OCI-LY7 (cell line): ENCODE data around the gene HRAS. TPM values are rescaled to one million over a fixed set of nuclear protein-coding genes. Genes with fewer than 3 reads are reported as not detected.

Experiments
- BruUV-seq: library from RNA; stranded (reverse); fragments of 400-500 nt; replicated peaks from 2 replicates; lab custom pipeline; 2021; lab: Mats Ljungman, UMichigan
- CTCF ChIA-PET: fragments of 300-600 bp; sonication (Branson Sonifier 250); formaldehyde crosslinking; loops from one replicate; lab custom pipeline; 2022; ENCODE audit warnings: antibody characterized with exemption; ENCODE audit not compliant: unreplicated experiment; lab: Charles Lee
- POLR2A ChIA-PET: fragments of 300-600 bp; sonication (Branson Sonifier 250); formaldehyde crosslinking; loops from one replicate; lab custom pipeline; 2022; ENCODE audit warnings: antibody characterized with exemption; lab: Charles Lee
- DNase-seq: peaks from one replicate; pipeline ENCODE4 v3.0.0-alpha.2; 2015; ENCODE audit warnings: low spot score
- H2AFZ ChIP-seq: fragments of 200-600 bp; sonication (generic), shearing (Covaris generic); 2 replicates; pipeline ENCODE4 v1.6.1; 2014; ENCODE audit warnings: mild to moderate bottlenecking, antibody characterized with exemption, low read length, moderate library complexity
- H3K27ac ChIP-seq: fragments of 200-600 bp; sonication (generic); 2 replicates; pipeline ENCODE4 v1.5.1; 2014; ENCODE audit warnings: mixed run types, low read depth, mild to moderate bottlenecking, moderate library complexity, low read length, inconsistent platforms; ENCODE audit not compliant: poor library complexity, severe bottlenecking
- H3K36me3 ChIP-seq: fragments of 200-600 bp; sonication (generic); 2 replicates; pipeline ENCODE4 v1.6.1; 2014; ENCODE audit warnings: mild to moderate bottlenecking, antibody characterized with exemption, low read length, moderate library complexity, mixed read lengths; ENCODE audit not compliant: insufficient read depth
- H3K4me1 ChIP-seq: fragments of 200-600 bp; sonication (generic); 2 replicates; pipeline ENCODE4 v1.5.1; 2014; ENCODE audit warnings: mild to moderate bottlenecking, low read length; ENCODE audit not compliant: insufficient read depth, poor library complexity, severe bottlenecking
- H3K4me2 ChIP-seq: fragments of 200-600 bp; sonication (generic); 2 replicates; pipeline ENCODE4 v1.6.1; 2014; ENCODE audit warnings: mild to moderate bottlenecking, low read length
- H3K4me3 ChIP-seq: fragments of 200-600 bp; sonication (generic); 2 replicates; pipeline ENCODE4 v1.5.1; 2014; ENCODE audit warnings: mild to moderate bottlenecking, low read depth, low read length; ENCODE audit not compliant: poor library complexity, severe bottlenecking
- H3K79me2 ChIP-seq: fragments of 200-600 bp; sonication (generic); 2 replicates; pipeline ENCODE4 v1.6.1; 2016; ENCODE audit warnings: low read depth, mild to moderate bottlenecking, low read length, moderate library complexity, mixed read lengths; ENCODE audit not compliant: insufficient read depth
- H3K9me2 ChIP-seq: fragments of 200-600 bp; sonication (generic); 2 replicates; pipeline ENCODE4 v1.6.1; 2016; ENCODE audit warnings: mild to moderate bottlenecking, low read length, mixed read lengths; ENCODE audit not compliant: insufficient read depth
- H3K9me3 ChIP-seq: fragments of 200-600 bp; sonication (generic); 2 replicates; pipeline ENCODE4 v1.6.1; 2014; ENCODE audit warnings: mild to moderate bottlenecking, mixed run types, low read length, mixed read lengths
- H4K20me1 ChIP-seq: fragments of 200-600 bp; sonication (generic); 2 replicates; pipeline ENCODE4 v1.6.1; 2014; ENCODE audit warnings: mild to moderate bottlenecking, antibody characterized with exemption, low read length, moderate library complexity, mixed read lengths; ENCODE audit not compliant: insufficient read depth
- CTCF ChIP-seq: fragments of 200-600 bp; sonication (generic); conservative IDR thresholded peaks from 2 replicates; pipeline ENCODE4 v1.5.1; 2014; ENCODE audit warnings: mild to moderate bottlenecking, antibody characterized with exemption, low read length, moderate library complexity, mixed read lengths
- EZH2phosphoT487 ChIP-seq: fragments of 200-600 bp; sonication (generic); IDR thresholded peaks from 2 replicates; pipeline ENCODE4 v1.6.1; 2018; ENCODE audit warnings: low read depth, borderline replicate concordance, mild to moderate bottlenecking, mixed run types, antibody characterized with exemption, low read length, moderate library complexity, mixed read lengths
- intact Hi-C: fragments of 100-400 bp; cut with micrococcal nuclease; formaldehyde crosslinking; loops from one replicate; pipeline ENCODE4 v1.10.0; 2022; ENCODE audit not compliant: unreplicated experiment
- total RNA-seq, 2 experiments: library from RNA; depleted of rRNA in 1 of 2; stranded (reverse); fragments of >200 nt in 1 of 2; shearing (Covaris generic) in 1 of 2; gene quantifications; 2 replicates each; pipeline ENCODE4 v1.2.3, GENCODE V29; 2014 to 2022

HRAS gene
- total RNA-seq, 2 experiments from 2014 or later: 46.9 to 53.0 TPM

- POLR2A ChIA-PET: no interaction called here
- no TSS peak for BruUV-seq
Observed at GRCh38 chr11:550746-551085, 15.3 kb upstream of the HRAS start.

GRCh38 chr11:550021-550745, 14.8 kb upstream of the HRAS start:
- ChIA-PET CTCF (no interaction called here), POLR2A (no interaction called here)
- TF ChIP-seq CTCF: no peak
- no peak for TF ChIP-seq EZH2phosphoT487
- intact Hi-C loops: no loop called here
- no peaks in the 10 kb centered on the region for H3K79me2 ChIP-seq
- no peaks in the 10 kb centered on the region for H4K20me1 ChIP-seq
- H3K27ac ChIP-seq: no peak overlapping the region
- H3K36me3 ChIP-seq: no peaks in the 10 kb centered on the region
- no peak overlapping the region for H3K4me3 ChIP-seq
- H3K9me3 ChIP-seq: no peaks in the 10 kb centered on the region
- DNase-seq: no peak
- H3K4me1 ChIP-seq: peaks cover 20% of the 10 kb centered on the region
- H3K9me2 ChIP-seq: no peaks in the 10 kb centered on the region
- BruUV-seq: no TSS peak
- no peak overlapping the region for H2AFZ ChIP-seq
- no peak overlapping the region for H3K4me2 ChIP-seq

More at GRCh38 chr11:550746-551085, 15.3 kb upstream of the HRAS start:
- no peaks in the 10 kb centered on the region for H3K9me3 ChIP-seq
- DNase-seq: no peak
- CTCF ChIA-PET: no interaction called here
- H3K4me1 ChIP-seq: peaks cover 25% of the 10 kb centered on the region
- H3K4me3 ChIP-seq: no peak overlapping the region
- TF ChIP-seq EZH2phosphoT487 (no peak), CTCF (no peak)
- no peaks in the 10 kb centered on the region for H3K36me3 ChIP-seq
- no peaks in the 10 kb centered on the region for H3K79me2 ChIP-seq
- H3K9me2 ChIP-seq: no peaks in the 10 kb centered on the region
- H3K27ac ChIP-seq: no peak overlapping the region
- no peaks in the 10 kb centered on the region for H4K20me1 ChIP-seq
- no peak overlapping the region for H2AFZ ChIP-seq
- intact Hi-C loops: no loop called here
- H3K4me2 ChIP-seq: no peak overlapping the region
